Thyroid gland (tissue), 4 donors: ENCODE measurements around the gene DOCK3.

Experiments used
- POLR2A ChIP-seq, 2 donors: fragments of 450-650 bp; IDR thresholded peaks; one replicate each; pipeline ENCODE4 v1.6.1; 2017; ENCODE audit warnings: antibody characterized with exemption in 2 of 2, mild to moderate bottlenecking in 2 of 2, moderate library complexity in 1 of 2
- TF ChIP-seq, protein P1 (sequence below), 6 experiments: fragments of 200-600 bp in 3 of 6; fragments of 450-650 bp in 3 of 6; sonication (generic) in 3 of 6; IDR thresholded peaks; one replicate each; pipeline ENCODE4 v1.5.1; 2016 to 2019; ENCODE audit warnings: antibody characterized with exemption in 6 of 6, mild to moderate bottlenecking in 2 of 6, inconsistent platforms in 1 of 6, moderate library complexity in 1 of 6

DNA sequence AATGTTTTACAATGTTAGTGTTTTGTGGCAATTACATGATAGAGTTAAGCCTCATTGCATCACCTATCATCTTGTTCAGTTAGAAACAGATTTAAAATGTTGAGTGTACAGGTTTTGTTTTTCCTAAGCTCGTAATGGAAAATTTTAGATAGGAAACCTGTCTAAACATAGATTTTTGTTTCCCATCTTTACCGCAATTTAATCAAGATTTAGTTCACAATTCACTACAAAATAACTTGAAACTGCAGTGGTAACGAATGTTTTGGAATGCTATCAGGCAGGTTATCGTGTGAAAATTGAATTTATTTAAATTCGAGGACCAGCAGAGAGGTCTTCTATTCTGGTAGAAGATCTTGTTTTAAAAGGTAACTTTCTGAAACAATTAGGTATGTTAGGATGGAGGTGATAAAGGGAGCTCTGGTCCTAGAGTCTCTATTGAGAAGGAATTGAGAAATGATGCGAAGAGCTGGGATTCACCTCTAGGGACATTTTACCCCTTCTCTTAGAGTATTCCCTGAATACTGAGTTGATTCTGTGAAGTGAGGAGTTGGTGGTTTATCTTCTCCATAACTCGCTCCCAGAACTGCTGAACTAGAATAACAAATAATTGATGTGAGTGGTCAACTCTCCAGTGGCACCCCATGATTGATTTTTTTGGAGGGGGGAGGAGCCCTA lies 1.4 kb downstream of the DOCK3 start:
- TF ChIP-seq, protein P1, sequence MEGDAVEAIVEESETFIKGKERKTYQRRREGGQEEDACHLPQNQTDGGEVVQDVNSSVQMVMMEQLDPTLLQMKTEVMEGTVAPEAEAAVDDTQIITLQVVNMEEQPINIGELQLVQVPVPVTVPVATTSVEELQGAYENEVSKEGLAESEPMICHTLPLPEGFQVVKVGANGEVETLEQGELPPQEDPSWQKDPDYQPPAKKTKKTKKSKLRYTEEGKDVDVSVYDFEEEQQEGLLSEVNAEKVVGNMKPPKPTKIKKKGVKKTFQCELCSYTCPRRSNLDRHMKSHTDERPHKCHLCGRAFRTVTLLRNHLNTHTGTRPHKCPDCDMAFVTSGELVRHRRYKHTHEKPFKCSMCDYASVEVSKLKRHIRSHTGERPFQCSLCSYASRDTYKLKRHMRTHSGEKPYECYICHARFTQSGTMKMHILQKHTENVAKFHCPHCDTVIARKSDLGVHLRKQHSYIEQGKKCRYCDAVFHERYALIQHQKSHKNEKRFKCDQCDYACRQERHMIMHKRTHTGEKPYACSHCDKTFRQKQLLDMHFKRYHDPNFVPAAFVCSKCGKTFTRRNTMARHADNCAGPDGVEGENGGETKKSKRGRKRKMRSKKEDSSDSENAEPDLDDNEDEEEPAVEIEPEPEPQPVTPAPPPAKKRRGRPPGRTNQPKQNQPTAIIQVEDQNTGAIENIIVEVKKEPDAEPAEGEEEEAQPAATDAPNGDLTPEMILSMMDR (IDR thresholded peaks at IDR 0.05) = no peak
- TF ChIP-seq POLR2A (IDR thresholded peaks at IDR 0.05) = no peak
